MCF 10A (cell line): ENCODE measurements around the gene ZNF587. TPM values are rescaled to one million over a fixed set of nuclear protein-coding genes. Genes with fewer than 3 reads are reported as not detected.
"Not testable (repeated sequence)": the region's sequence is repeated elsewhere in the genome, so short reads cannot be mapped to it uniquely, and the experiment has no call there.

ENCODE experiments used
- BruUV-seq: library from RNA; stranded (reverse); fragments of 400-500 nt; replicated peaks from 2 replicates; lab custom pipeline; 2021; lab: Mats Ljungman, UMichigan
- CTCF ChIA-PET: fragments of 300-600 bp; sonication (Branson Sonifier 250); formaldehyde crosslinking; extraction: SDS; loops from one replicate; lab custom pipeline; 2021; ENCODE audit warnings: antibody characterized with exemption, inconsistent platforms; lab: Yijun Ruan, JAX
- POLR2A ChIA-PET: fragments of 300-600, 350-650 bp; sonication (Branson Sonifier 250); formaldehyde crosslinking; extraction: SDS; loops from one replicate; lab custom pipeline; 2020; ENCODE audit warnings: antibody characterized with exemption, inconsistent platforms; lab: Yijun Ruan, JAX
- DNase-seq: peaks from one replicate; pipeline ENCODE4 v3.0.0-alpha.2; 2018; ENCODE audit not compliant: unreplicated experiment
- H3K27ac Mint-ChIP-seq: one replicate; pipeline ENCODE4 v1.8.0; 2022; ENCODE audit warnings: mild to moderate bottlenecking, low read depth, mixed read lengths; ENCODE audit not compliant: unreplicated experiment
- H3K27me3 Mint-ChIP-seq: one replicate; pipeline ENCODE4 v1.8.0; 2022; ENCODE audit warnings: mixed read lengths; ENCODE audit not compliant: insufficient read depth, unreplicated experiment
- H3K36me3 Mint-ChIP-seq: one replicate; pipeline ENCODE4 v1.8.0; 2022; ENCODE audit warnings: mild to moderate bottlenecking, moderate library complexity, mixed read lengths; ENCODE audit not compliant: insufficient read depth, unreplicated experiment
- H3K4me1 Mint-ChIP-seq: one replicate; pipeline ENCODE4 v1.8.0; 2022; ENCODE audit warnings: mixed read lengths; ENCODE audit not compliant: insufficient read depth, unreplicated experiment
- H3K4me3 Mint-ChIP-seq: one replicate; pipeline ENCODE4 v1.8.0; 2022; ENCODE audit warnings: mild to moderate bottlenecking, moderate library complexity, mixed read lengths; ENCODE audit not compliant: unreplicated experiment
- H3K9me3 Mint-ChIP-seq: one replicate; pipeline ENCODE4 v1.8.0; 2022; ENCODE audit warnings: mixed read lengths; ENCODE audit not compliant: unreplicated experiment
- CTCF ChIP-seq: fragments of 200-600 bp; IDR thresholded peaks from one replicate; pipeline ENCODE4 v1.8.0; 2022; ENCODE audit warnings: antibody characterized with exemption, mild to moderate bottlenecking; ENCODE audit not compliant: unreplicated experiment
- intact Hi-C: fragments of 100-400 bp; cut with micrococcal nuclease; formaldehyde crosslinking; loops from 2 replicates; pipeline ENCODE4 v1.14.1; 2022
- total RNA-seq: library from RNA; stranded (reverse); gene quantifications from 2 replicates; pipeline ENCODE4 v1.2.3, GENCODE V29; 2022

ZNF587 gene
- total RNA-seq, 1 experiment from 2014 or later: 32.4 TPM

- DNase-seq: no peak
- intact Hi-C loops: no loop called here
- CTCF ChIA-PET: interaction anchor here (0.6 to 0.7 kb wide), 4 partner anchors 35 to 505 kb away, joined by 3 read pairs; partner anchors contain the start of genes TRAPPC2B and ZNF547
- H3K4me3 Mint-ChIP-seq: no peak overlapping the region
- TF ChIP-seq CTCF: no peak
- H3K27me3 Mint-ChIP-seq: no peaks in the 10 kb centered on the region
- no peaks in the 10 kb centered on the region for H3K9me3 Mint-ChIP-seq
- no peak overlapping the region for H3K27ac Mint-ChIP-seq
- POLR2A ChIA-PET: interaction anchor here (0.5 to 0.7 kb wide), 2 partner anchors 160 to 568 kb away, joined by 3 read pairs; no protein-coding TSS in a partner anchor
- no TSS peak for BruUV-seq
- no peaks in the 10 kb centered on the region for H3K4me1 Mint-ChIP-seq
- H3K36me3 Mint-ChIP-seq: peaks cover 84% of the 10 kb centered on the region
Measured at GRCh38 chr19:57867868-57868492, 18.3 kb downstream of the ZNF587 start.

DNA sequence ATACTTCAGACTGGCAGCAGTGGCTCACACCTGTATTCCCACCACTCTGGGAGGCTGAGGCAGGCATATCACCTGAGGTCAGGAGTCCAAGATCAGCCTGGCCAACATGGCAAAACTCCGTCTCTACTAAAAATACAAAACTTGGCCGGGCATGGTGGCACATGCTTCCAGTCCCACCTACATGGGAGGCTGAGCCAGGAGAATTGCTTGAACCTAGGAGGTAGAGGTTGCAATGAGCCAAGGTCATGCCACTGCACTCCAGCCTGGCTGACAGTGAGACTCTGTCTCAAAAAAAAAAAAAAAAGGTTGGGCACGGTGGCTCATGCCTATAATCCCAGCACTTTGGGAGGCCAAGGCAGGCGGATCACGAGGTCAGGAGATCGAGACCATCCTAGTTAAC, 20.0 kb downstream of the ZNF587 start:
- DNase-seq, H3K4me1 Mint-ChIP-seq, POLR2A ChIA-PET, H3K27me3 Mint-ChIP-seq, CTCF ChIA-PET, H3K4me3 Mint-ChIP-seq, BruUV-seq, intact Hi-C loops, H3K27ac Mint-ChIP-seq: not testable (repeated sequence)
- Mint-ChIP-seq H3K36me3 (peaks cover 84% of the 10 kb centered on the region), H3K9me3 (peaks cover 11% of the 10 kb centered on the region)

DNA sequence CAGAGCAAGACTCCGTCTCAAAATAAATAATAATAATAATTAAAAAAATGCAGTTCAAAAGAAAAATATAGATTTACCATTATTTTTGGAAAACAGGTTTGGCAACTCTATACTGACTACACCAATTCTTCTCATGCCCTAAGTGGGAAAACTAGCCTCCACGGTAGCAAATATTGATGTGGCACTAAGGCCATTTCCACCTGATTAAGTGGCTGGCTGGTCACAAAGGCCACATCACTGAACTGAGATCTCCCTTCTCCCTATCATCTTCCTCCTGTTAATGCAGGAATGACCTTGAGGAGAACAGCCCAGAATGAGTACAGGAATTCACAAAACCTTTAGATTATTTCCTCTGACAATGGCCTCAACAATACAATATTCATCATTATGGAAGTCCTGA, 20.6 kb downstream of the ZNF587 start:
- Mint-ChIP-seq H3K9me3 (peaks cover 11% of the 10 kb centered on the region), H3K27ac (no peak overlapping the region), H3K4me1 (no peaks in the 10 kb centered on the region), H3K27me3 (no peaks in the 10 kb centered on the region), H3K36me3 (peaks cover 79% of the 10 kb centered on the region), H3K4me3 (no peak overlapping the region)
- ChIA-PET CTCF (interaction anchor here (0.6 kb wide), 1 partner anchor 39 kb away, joined by 3 read pairs; no protein-coding TSS in a partner anchor), POLR2A (no interaction called here)
- no peak for TF ChIP-seq CTCF
- intact Hi-C loops: no loop called here
- BruUV-seq: no TSS peak
- no peak for DNase-seq

- Mint-ChIP-seq H3K27ac (no peak overlapping the region), H3K4me1 (no peaks in the 10 kb centered on the region), H3K27me3 (no peaks in the 10 kb centered on the region), H3K9me3 (peaks cover 18% of the 10 kb centered on the region), H3K36me3 (peaks cover 72% of the 10 kb centered on the region), H3K4me3 (no peak overlapping the region)
- POLR2A ChIA-PET: no interaction called here
- intact Hi-C loops: no loop called here
- no TSS peak for BruUV-seq
- CTCF ChIA-PET: interaction anchor here (0.7 kb wide), 1 partner anchor 31 kb away, joined by 3 read pairs; no protein-coding TSS in a partner anchor
- DNase-seq: no peak
- TF ChIP-seq CTCF: no peak
Measured at GRCh38 chr19:57872450-57872849, 22.8 kb downstream of the ZNF587 start.

DNA sequence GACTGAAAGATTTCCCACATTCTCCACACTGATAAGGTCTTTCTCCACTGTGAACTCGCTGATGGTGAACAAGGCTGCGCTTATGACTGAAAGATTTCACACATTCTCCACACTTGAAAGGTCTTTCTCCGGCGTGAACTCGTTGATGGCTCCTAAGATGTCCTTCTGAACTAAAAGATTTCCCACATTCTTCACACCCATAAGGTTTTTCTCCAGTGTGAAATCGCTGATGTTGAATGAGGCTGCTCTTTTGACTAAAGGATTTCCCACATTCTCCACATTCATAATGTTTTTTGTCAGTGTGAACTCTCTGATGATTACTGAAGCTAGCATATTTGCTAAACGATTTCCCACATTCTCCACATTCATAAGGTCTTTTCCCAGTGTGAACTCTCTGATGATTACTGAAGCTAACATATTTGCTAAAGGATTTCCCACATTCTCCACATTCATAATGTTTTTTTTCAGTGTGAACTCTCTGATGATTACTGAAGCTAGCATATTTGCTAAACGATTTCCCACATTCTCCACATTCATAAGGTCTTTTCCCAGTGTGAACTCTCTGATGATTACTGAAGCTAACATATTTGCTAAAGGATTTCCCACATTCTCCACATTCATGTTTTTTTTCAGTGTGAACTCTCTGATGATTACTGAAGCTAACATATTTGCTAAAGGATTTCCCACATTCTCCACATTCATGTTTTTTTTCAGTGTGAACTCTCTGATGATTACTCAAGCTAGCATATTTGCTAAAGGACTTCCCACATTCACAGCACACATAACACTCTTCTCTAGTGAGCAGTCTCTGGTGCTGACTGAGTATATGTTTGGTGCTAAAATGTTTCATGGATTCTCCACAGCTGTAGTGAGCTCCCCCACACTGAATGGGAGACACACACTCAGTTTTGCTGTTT, 24.5 kb downstream of the ZNF587 start:
- H3K27ac Mint-ChIP-seq: not testable (repeated sequence)

More for the DNA sequence above, 24.5 kb downstream of the ZNF587 start:
- DNase-seq, H3K4me1 Mint-ChIP-seq, BruUV-seq, H3K27me3 Mint-ChIP-seq, CTCF ChIA-PET, intact Hi-C loops, H3K4me3 Mint-ChIP-seq: not testable (repeated sequence)
- POLR2A ChIA-PET: interaction anchor here (0.9 kb wide), 1 partner anchor 10 kb away, joined by 4 read pairs; no protein-coding TSS in a partner anchor
- Mint-ChIP-seq H3K36me3 (peaks cover 57% of the 10 kb centered on the region), H3K9me3 (peaks cover 18% of the 10 kb centered on the region)
